H9 (cell line): ENCODE measurements around the gene STAC. TPM values are rescaled to one million over a fixed set of nuclear protein-coding genes. Genes with fewer than 3 reads are reported as not detected.

ENCODE experiments used
- DNase-seq: peaks from one replicate; pipeline ENCODE4 v3.0.0-alpha.2; 2017
- H2AFZ ChIP-seq: one replicate; pipeline ENCODE4 v1.6.1; 2013; ENCODE audit warnings: mild to moderate bottlenecking, low read length, control low read depth, moderate library complexity
- H2AK5ac ChIP-seq: 2 replicates; pipeline ENCODE4 v1.6.1; 2013; ENCODE audit warnings: low read length, control low read depth, mixed read lengths; ENCODE audit not compliant: insufficient read length
- H2BK120ac ChIP-seq: one replicate; pipeline ENCODE4 v1.6.1; 2013; ENCODE audit warnings: low read depth, mild to moderate bottlenecking, low read length, control low read depth, inconsistent platforms; ENCODE audit not compliant: poor library complexity, severe bottlenecking
- H2BK12ac ChIP-seq: 2 replicates; pipeline ENCODE4 v1.6.1; 2013; ENCODE audit warnings: low read length, control low read depth, mixed read lengths, low read depth; ENCODE audit not compliant: insufficient read length
- H2BK15ac ChIP-seq: 2 replicates; pipeline ENCODE4 v1.6.1; 2013; ENCODE audit warnings: low read depth, low read length, control low read depth
- H2BK20ac ChIP-seq: one replicate; pipeline ENCODE4 v1.6.1; 2013; ENCODE audit warnings: low read depth, mild to moderate bottlenecking, low read length, control low read depth, inconsistent platforms; ENCODE audit not compliant: poor library complexity, severe bottlenecking
- H2BK5ac ChIP-seq: 2 replicates; pipeline ENCODE4 v1.6.1; 2013; ENCODE audit warnings: low read length, control low read depth, mixed read lengths; ENCODE audit not compliant: insufficient read length
- H3K14ac ChIP-seq: 2 replicates; pipeline ENCODE4 v1.6.1; 2013; ENCODE audit warnings: low read length, control low read depth; ENCODE audit not compliant: insufficient read depth
- H3K18ac ChIP-seq: 2 replicates; pipeline ENCODE4 v1.6.1; 2013; ENCODE audit warnings: low read depth, mild to moderate bottlenecking, mixed read lengths, low read length, control low read depth; ENCODE audit not compliant: insufficient read length
- H3K23ac ChIP-seq: 2 replicates; pipeline ENCODE4 v1.6.1; 2013; ENCODE audit warnings: low read length, control low read depth, mixed read lengths, low read depth; ENCODE audit not compliant: insufficient read length
- H3K23me2 ChIP-seq: 2 replicates; pipeline ENCODE4 v1.6.1; 2013; ENCODE audit warnings: low read depth, mild to moderate bottlenecking, mixed read lengths, low read length, control low read depth; ENCODE audit not compliant: insufficient read length, poor library complexity, severe bottlenecking
- H3K27ac ChIP-seq: 2 replicates; pipeline ENCODE4 v1.5.1; 2013; ENCODE audit warnings: low read length, control low read depth, mixed read lengths, low read depth; ENCODE audit not compliant: insufficient read length
- H3K27me3 ChIP-seq: 2 replicates; pipeline ENCODE4 v1.6.1; 2013; ENCODE audit warnings: low read length, control low read depth, inconsistent platforms; ENCODE audit not compliant: insufficient read depth
- H3K4ac ChIP-seq: 2 replicates; pipeline ENCODE4 v1.6.1; 2013; ENCODE audit warnings: low read depth, mild to moderate bottlenecking, control low read depth, inconsistent platforms, low read length, moderate library complexity
- H3K4me1 ChIP-seq: 2 replicates; pipeline ENCODE4 v1.6.1; 2013; ENCODE audit warnings: low read length, control low read depth, inconsistent platforms; ENCODE audit not compliant: insufficient read depth
- H3K4me2 ChIP-seq: 2 replicates; pipeline ENCODE4 v1.6.1; 2013; ENCODE audit warnings: low read length, control low read depth, mixed read lengths; ENCODE audit not compliant: insufficient read length, insufficient read depth
- H3K56ac ChIP-seq: 2 replicates; pipeline ENCODE4 v1.6.1; 2013; ENCODE audit warnings: low read depth, mild to moderate bottlenecking, mixed read lengths, low read length, control low read depth; ENCODE audit not compliant: insufficient read length
- H3K79me1 ChIP-seq: 2 replicates; pipeline ENCODE4 v1.6.1; 2013; ENCODE audit warnings: low read depth, mild to moderate bottlenecking, moderate library complexity, low read length, control low read depth, inconsistent platforms; ENCODE audit not compliant: insufficient read depth, poor library complexity, severe bottlenecking
- H3K79me2 ChIP-seq: 2 replicates; pipeline ENCODE4 v1.6.1; 2013; ENCODE audit warnings: low read length, control low read depth, inconsistent platforms; ENCODE audit not compliant: insufficient read depth
- H3K9ac ChIP-seq: 2 replicates; pipeline ENCODE4 v1.6.1; 2013; ENCODE audit warnings: low read length, control low read depth, mixed read lengths; ENCODE audit not compliant: insufficient read length; ENCODE audit errors: extremely low read depth
- H3K9me3 ChIP-seq: one replicate; pipeline ENCODE4 v1.6.1; 2013; ENCODE audit warnings: low read depth, low read length, inconsistent platforms; ENCODE audit not compliant: control insufficient read depth
- H3T11ph ChIP-seq: one replicate; pipeline ENCODE4 v1.6.1; 2013; ENCODE audit warnings: mild to moderate bottlenecking, low read length, control low read depth, inconsistent platforms
- H4K20me1 ChIP-seq: one replicate; pipeline ENCODE4 v1.6.1; 2013; ENCODE audit not compliant: control insufficient read depth, insufficient read length, insufficient read depth
- H4K5ac ChIP-seq: 2 replicates; pipeline ENCODE4 v1.6.1; 2013; ENCODE audit warnings: low read depth, mild to moderate bottlenecking, mixed read lengths, low read length, control low read depth; ENCODE audit not compliant: insufficient read length
- H4K8ac ChIP-seq: replicated peaks from 2 replicates; pipeline ENCODE4 v1.6.1; 2013; ENCODE audit warnings: low read length, control low read depth, mixed read lengths, low read depth; ENCODE audit not compliant: insufficient read length
- H4K91ac ChIP-seq: 2 replicates; pipeline ENCODE4 v1.6.1; 2013; ENCODE audit warnings: low read depth, mild to moderate bottlenecking, moderate library complexity, mixed read lengths, low read length, control low read depth; ENCODE audit not compliant: insufficient read length
- H3K27ac Mint-ChIP-seq, 3 experiments: 2 replicates in 2 of 3; 3 replicates in 1 of 3; pipeline ENCODE4 v1.8.0; 2020 to 2021; ENCODE audit warnings: mixed read lengths in 3 of 3, mild to moderate bottlenecking in 1 of 3, moderate library complexity in 1 of 3
- H3K27me3 Mint-ChIP-seq: 2 replicates; pipeline ENCODE4 v1.8.0; 2021; ENCODE audit warnings: low read depth, mild to moderate bottlenecking, moderate library complexity, mixed read lengths
- H3K36me3 Mint-ChIP-seq, 3 experiments: 2 replicates in 2 of 3; 3 replicates in 1 of 3; pipeline ENCODE4 v1.8.0; 2020 to 2021; ENCODE audit warnings: low read depth in 3 of 3, mixed read lengths in 3 of 3; ENCODE audit not compliant: insufficient read depth in 1 of 3
- H3K4me1 Mint-ChIP-seq, 2 experiments: 2 replicates each; pipeline ENCODE4 v1.8.0; 2020; ENCODE audit warnings: mixed read lengths in 2 of 2
- H3K4me3 Mint-ChIP-seq, 2 experiments: 2 replicates in 1 of 2; 3 replicates in 1 of 2; pipeline ENCODE4 v1.8.0; 2020 to 2021; ENCODE audit warnings: mild to moderate bottlenecking in 2 of 2, mixed read lengths in 2 of 2, moderate library complexity in 1 of 2
- H3K9me3 Mint-ChIP-seq, 2 experiments: 2 replicates in 1 of 2; 3 replicates in 1 of 2; pipeline ENCODE4 v1.8.0; 2020; ENCODE audit warnings: mild to moderate bottlenecking in 2 of 2, mixed read lengths in 2 of 2, moderate library complexity in 1 of 2
- WGBS: extraction: QIAGEN DNeasy Blood & Tissue Kit; methylation state at CpG from one replicate; pipeline ENCODE4 v1.1.7; 2013; ENCODE audit warnings: missing lambda C conversion rate, low lambda C conversion rate, mixed read lengths; ENCODE audit not compliant: insufficient read length; ENCODE audit errors: extremely low coverage; 5-methylcytosine and 5-hydroxymethylcytosine counted together
- total RNA-seq: library from RNA; stranded (reverse); gene quantifications from 2 replicates; pipeline ENCODE4 v1.2.1, GENCODE V29; 2021
- TF ChIP-seq, protein P1 (sequence below): fragments of 200-600 bp; sonication (generic); conservative IDR thresholded peaks from 3 replicates; pipeline ENCODE4 v1.8.0; 2021; ENCODE audit warnings: antibody characterized with exemption, mild to moderate bottlenecking

STAC gene
- total RNA-seq, 1 experiment from 2014 or later: 3.0 TPM

DNA sequence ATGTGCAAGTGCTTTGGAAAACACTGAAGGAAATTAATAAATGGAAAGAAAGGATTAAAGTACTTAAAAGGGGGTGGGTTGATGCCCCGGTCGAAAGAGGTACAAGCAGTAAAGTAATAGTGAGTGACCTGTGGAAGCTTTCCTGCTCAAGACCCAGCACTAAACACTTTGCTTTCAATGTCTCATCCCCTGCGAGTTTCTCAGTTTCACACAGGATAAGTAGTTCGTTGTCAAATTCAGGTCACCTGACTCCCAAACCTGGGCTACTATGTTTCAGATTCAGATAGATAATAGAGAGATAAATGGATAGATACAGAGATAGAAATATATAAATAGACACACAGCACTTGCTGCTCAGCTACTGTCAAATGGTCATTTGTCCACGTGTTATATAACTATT is 19.6 kb downstream of the STAC start:
- H3K23ac ChIP-seq: no peak overlapping the region
- H2BK20ac ChIP-seq: no peak overlapping the region
- no peak overlapping the region for H3K18ac ChIP-seq
- no peaks in the 10 kb centered on the region for H3K79me2 ChIP-seq
- H3K4me2 ChIP-seq: no peak overlapping the region
- no peak overlapping the region for H2AK5ac ChIP-seq
- H4K8ac ChIP-seq: no peak overlapping the region
- no CpG with 5 or more reads among the region's 5 CpGs for WGBS
- no peaks in the 10 kb centered on the region for H3K27me3 Mint-ChIP-seq
- TF ChIP-seq, protein P1, sequence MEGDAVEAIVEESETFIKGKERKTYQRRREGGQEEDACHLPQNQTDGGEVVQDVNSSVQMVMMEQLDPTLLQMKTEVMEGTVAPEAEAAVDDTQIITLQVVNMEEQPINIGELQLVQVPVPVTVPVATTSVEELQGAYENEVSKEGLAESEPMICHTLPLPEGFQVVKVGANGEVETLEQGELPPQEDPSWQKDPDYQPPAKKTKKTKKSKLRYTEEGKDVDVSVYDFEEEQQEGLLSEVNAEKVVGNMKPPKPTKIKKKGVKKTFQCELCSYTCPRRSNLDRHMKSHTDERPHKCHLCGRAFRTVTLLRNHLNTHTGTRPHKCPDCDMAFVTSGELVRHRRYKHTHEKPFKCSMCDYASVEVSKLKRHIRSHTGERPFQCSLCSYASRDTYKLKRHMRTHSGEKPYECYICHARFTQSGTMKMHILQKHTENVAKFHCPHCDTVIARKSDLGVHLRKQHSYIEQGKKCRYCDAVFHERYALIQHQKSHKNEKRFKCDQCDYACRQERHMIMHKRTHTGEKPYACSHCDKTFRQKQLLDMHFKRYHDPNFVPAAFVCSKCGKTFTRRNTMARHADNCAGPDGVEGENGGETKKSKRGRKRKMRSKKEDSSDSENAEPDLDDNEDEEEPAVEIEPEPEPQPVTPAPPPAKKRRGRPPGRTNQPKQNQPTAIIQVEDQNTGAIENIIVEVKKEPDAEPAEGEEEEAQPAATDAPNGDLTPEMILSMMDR: no peak
- no peaks in the 10 kb centered on the region for H3K79me1 ChIP-seq
- no peak overlapping the region for H2BK120ac ChIP-seq
- H3K27me3 ChIP-seq: no peaks in the 10 kb centered on the region
- no peak for DNase-seq
- H3K23me2 ChIP-seq: no peaks in the 10 kb centered on the region
- H3K4me3 Mint-ChIP-seq: no peak overlapping the region
- no peak overlapping the region for H4K5ac ChIP-seq
- H3K27ac ChIP-seq: no peak overlapping the region
- H3T11ph ChIP-seq: no peak overlapping the region
- no peaks in the 10 kb centered on the region for H3K36me3 Mint-ChIP-seq
- H2BK5ac ChIP-seq: no peak overlapping the region
- H3K4me1 ChIP-seq: no peaks in the 10 kb centered on the region
- no peak overlapping the region for H3K4ac ChIP-seq
- no peak overlapping the region; a peak in 1 of 7 replicates for H3K27ac Mint-ChIP-seq
- H3K9me3 Mint-ChIP-seq: no peaks in the 10 kb centered on the region
- no peaks in the 10 kb centered on the region for H3K9me3 ChIP-seq
- H3K9ac ChIP-seq: no peak overlapping the region
- H3K56ac ChIP-seq: no peak overlapping the region
- H2BK15ac ChIP-seq: no peak overlapping the region
- no peak overlapping the region for H2BK12ac ChIP-seq
- H3K4me1 Mint-ChIP-seq: no peaks in the 10 kb centered on the region
- no peak overlapping the region for H3K14ac ChIP-seq
- H4K91ac ChIP-seq: no peak overlapping the region
- H2AFZ ChIP-seq: no peak overlapping the region
- H4K20me1 ChIP-seq: no peaks in the 10 kb centered on the region
